Peyer's patch (tissue), 4 donors: Measurements from ENCODE around the gene ANKS1A.

Experiments
- POLR2A ChIP-seq, 2 donors: fragments of 450-650 bp; IDR thresholded peaks; one replicate each; pipeline ENCODE4 v1.5.1; 2017; ENCODE audit warnings: antibody characterized with exemption in 2 of 2, mild to moderate bottlenecking in 2 of 2, moderate library complexity in 2 of 2
- TF ChIP-seq, protein P1 (sequence below), 6 experiments: fragments of 450-650 bp in 4 of 6; fragments of 200-600 bp in 2 of 6; sonication (generic) in 1 of 6; IDR thresholded peaks; one replicate each; pipeline ENCODE4 v1.5.1; 2017 to 2019; ENCODE audit warnings: antibody characterized with exemption in 6 of 6, mild to moderate bottlenecking in 3 of 6, moderate library complexity in 1 of 6

DNA sequence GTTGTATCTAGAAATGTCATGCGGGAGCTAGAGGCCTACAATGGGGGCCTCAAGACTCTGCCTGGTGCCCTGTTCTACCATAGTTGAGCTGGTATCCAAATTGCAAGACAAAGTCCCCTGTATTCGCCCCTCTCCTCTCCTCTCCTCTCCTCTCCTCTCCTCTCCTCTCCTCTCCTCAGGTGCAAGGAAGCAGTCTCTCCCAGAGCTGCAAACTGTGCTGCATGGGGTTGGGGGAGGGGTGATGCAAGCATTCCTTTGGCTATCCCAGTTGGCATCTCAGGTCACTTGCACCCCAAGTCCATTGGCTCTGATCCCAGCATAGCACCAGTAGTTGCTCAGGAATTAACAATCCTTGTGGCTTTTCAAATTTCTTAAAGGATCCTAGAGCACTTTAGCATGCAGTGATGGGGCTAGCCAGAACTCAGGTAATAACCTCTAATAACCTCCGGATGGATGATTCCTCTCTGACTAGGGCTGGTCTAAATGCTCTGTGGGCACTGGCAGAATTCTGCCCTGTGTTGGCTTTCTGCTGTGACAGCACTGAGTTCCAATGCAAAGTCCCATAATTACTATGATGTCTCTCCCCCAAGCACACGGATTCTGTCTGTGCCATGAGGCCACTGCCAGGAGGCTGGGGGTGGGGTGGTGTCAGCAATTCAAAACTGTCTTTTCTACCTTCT, 36.5 kb upstream of the ANKS1A start:
- TF ChIP-seq, protein P1, sequence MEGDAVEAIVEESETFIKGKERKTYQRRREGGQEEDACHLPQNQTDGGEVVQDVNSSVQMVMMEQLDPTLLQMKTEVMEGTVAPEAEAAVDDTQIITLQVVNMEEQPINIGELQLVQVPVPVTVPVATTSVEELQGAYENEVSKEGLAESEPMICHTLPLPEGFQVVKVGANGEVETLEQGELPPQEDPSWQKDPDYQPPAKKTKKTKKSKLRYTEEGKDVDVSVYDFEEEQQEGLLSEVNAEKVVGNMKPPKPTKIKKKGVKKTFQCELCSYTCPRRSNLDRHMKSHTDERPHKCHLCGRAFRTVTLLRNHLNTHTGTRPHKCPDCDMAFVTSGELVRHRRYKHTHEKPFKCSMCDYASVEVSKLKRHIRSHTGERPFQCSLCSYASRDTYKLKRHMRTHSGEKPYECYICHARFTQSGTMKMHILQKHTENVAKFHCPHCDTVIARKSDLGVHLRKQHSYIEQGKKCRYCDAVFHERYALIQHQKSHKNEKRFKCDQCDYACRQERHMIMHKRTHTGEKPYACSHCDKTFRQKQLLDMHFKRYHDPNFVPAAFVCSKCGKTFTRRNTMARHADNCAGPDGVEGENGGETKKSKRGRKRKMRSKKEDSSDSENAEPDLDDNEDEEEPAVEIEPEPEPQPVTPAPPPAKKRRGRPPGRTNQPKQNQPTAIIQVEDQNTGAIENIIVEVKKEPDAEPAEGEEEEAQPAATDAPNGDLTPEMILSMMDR (IDR thresholded peaks at IDR 0.05): no peak
- TF ChIP-seq POLR2A (IDR thresholded peaks at IDR 0.05): no peak
